ENCODE measurements around the gene ZBTB16. TPM values are rescaled to one million over a fixed set of nuclear protein-coding genes. Genes with fewer than 3 reads are reported as not detected.

ZBTB16 gene
- total and polyA plus RNA-seq, 4 donors = 21.4 to 224 (median 102) TPM

GRCh38 chr11:114192841-114193389, 133.4 kb downstream of the ZBTB16 start:
- no peaks in the 10 kb centered on the region for H3K27me3 ChIP-seq (ENCODE audit: control insufficient read depth in 3 of 3, insufficient read depth in 3 of 3, low read length in 2 of 3)
- ATAC-seq (ENCODE audit: insufficient read depth, low FRiP score) (no peak), DNase-seq (no peak)
- no peak for TF ChIP-seq CTCF (IDR thresholded peaks at IDR 0.05; ENCODE audit: control extremely low read depth, extremely low read depth)
- peak overlapping the region; percentile 5 to 58 for H3K27ac ChIP-seq (ENCODE audit: low read depth in 1 of 2, low read length in 1 of 2)
- H3K36me3 ChIP-seq (ENCODE audit: control insufficient read depth in 4 of 4, insufficient read depth in 4 of 4, low read length in 4 of 4) = peaks cover 0 to 11% (median 2%) of the 10 kb centered on the region in 4 donors
- H3K4me3 ChIP-seq = no peak overlapping the region
- no peak overlapping the region for H3K9ac ChIP-seq (ENCODE audit: insufficient read depth in 1 of 2, low read length in 2 of 2)
- WGBS, 2 donors = 77 to 88% methylated on average over 4 of the region's 4 CpGs
- H3K9me3 ChIP-seq (ENCODE audit: control insufficient read depth in 4 of 4, insufficient read depth in 3 of 4, low read length in 3 of 4) = peaks cover 0 to 4% (median 2%) of the 10 kb centered on the region in 4 donors
- H3K4me1 ChIP-seq (ENCODE audit: control insufficient read depth in 5 of 5, insufficient read depth in 5 of 5, low read length in 5 of 5) = peaks cover 19 to 33% (median 28%) of the 10 kb centered on the region in 5 donors

GRCh38 chr11:114193730-114194679, 134.5 kb downstream of the ZBTB16 start:
- 78 to 84% methylated on average over 10 of the region's 10 CpGs for WGBS, 2 donors
- Histone ChIP-seq H3K9ac (ENCODE audit: insufficient read depth in 1 of 2, low read length in 2 of 2) (no peak overlapping the region), H3K27me3 (ENCODE audit: control insufficient read depth in 3 of 3, insufficient read depth in 3 of 3, low read length in 2 of 3) (no peaks in the 10 kb centered on the region), H3K9me3 (ENCODE audit: control insufficient read depth in 4 of 4, insufficient read depth in 3 of 4, low read length in 3 of 4) (peaks cover 0 to 4% (median 2%) of the 10 kb centered on the region in 4 donors), H3K36me3 (ENCODE audit: control insufficient read depth in 4 of 4, insufficient read depth in 4 of 4, low read length in 4 of 4) (peaks cover 0 to 7% (median 0%) of the 10 kb centered on the region in 4 donors), H3K4me1 (ENCODE audit: control insufficient read depth in 5 of 5, insufficient read depth in 5 of 5, low read length in 5 of 5) (peaks cover 25 to 44% (median 34%) of the 10 kb centered on the region in 5 donors), H3K4me3 (no peak overlapping the region), H3K27ac (ENCODE audit: low read depth in 1 of 2, low read length in 1 of 2) (peak overlapping the region; percentile 58 to 69)
- ATAC-seq (ENCODE audit: insufficient read depth, low FRiP score) (no peak), DNase-seq (peak; percentile 55 to 74 (median 66))
- no peak for TF ChIP-seq CTCF (IDR thresholded peaks at IDR 0.05; ENCODE audit: control extremely low read depth, extremely low read depth)

- Histone ChIP-seq H3K4me1 (ENCODE audit: control insufficient read depth in 5 of 5, insufficient read depth in 5 of 5, low read length in 5 of 5) (peaks cover 29 to 49% (median 36%) of the 10 kb centered on the region in 5 donors), H3K9ac (ENCODE audit: insufficient read depth in 1 of 2, low read length in 2 of 2) (no peak overlapping the region), H3K27ac (ENCODE audit: low read depth in 1 of 2, low read length in 1 of 2) (peak overlapping the region in 1 of 2 donors; percentile 98), H3K9me3 (ENCODE audit: control insufficient read depth in 4 of 4, insufficient read depth in 3 of 4, low read length in 3 of 4) (peaks cover 0 to 4% (median 2%) of the 10 kb centered on the region in 4 donors), H3K4me3 (no peak overlapping the region), H3K27me3 (ENCODE audit: control insufficient read depth in 3 of 3, insufficient read depth in 3 of 3, low read length in 2 of 3) (no peaks in the 10 kb centered on the region), H3K36me3 (ENCODE audit: control insufficient read depth in 4 of 4, insufficient read depth in 4 of 4, low read length in 4 of 4) (peaks cover 0 to 7% (median 0%) of the 10 kb centered on the region in 4 donors)
- TF ChIP-seq CTCF (IDR thresholded peaks at IDR 0.05; ENCODE audit: control extremely low read depth, extremely low read depth) = no peak
- DNase-seq = peak in 2 of 3 donors; percentile 62 to 64
- 46 to 73% methylated on average over 4 of the region's 4 CpGs for WGBS, 2 donors
- no peak for ATAC-seq (ENCODE audit: insufficient read depth, low FRiP score)
Observed at GRCh38 chr11:114194702-114195101, 135.2 kb downstream of the ZBTB16 start.
